Stimulated activated CD4-positive, alpha-beta T cell treated with anti-CD3 and anti-CD28 coated beads, Interleukin-12 subunit alpha, Interleukin-12 subunit beta, amount 100 ng/mL, for 4 hours (primary cell): Measurements from ENCODE around the gene MMS19.

ENCODE experiments used
- DNase-seq: peaks from one replicate; pipeline ENCODE4 v3.0.0-alpha.2; 2020

MMS19 gene

GRCh38 chr10:97525086-97525485, 26.9 kb upstream of the MMS19 start:
- DNase-seq, result no peak

GRCh38 chr10:97522937-97523336, 24.7 kb upstream of the MMS19 start:
- DNase-seq, result no peak

GRCh38 chr10:97522071-97522470, 23.8 kb upstream of the MMS19 start:
- no peak for DNase-seq

- DNase-seq, result no peak
These were observed 22.9 kb upstream of the MMS19 start for GRCh38 chr10:97520978-97521761.

GRCh38 chr10:97520520-97520919, 22.3 kb upstream of the MMS19 start:
- DNase-seq, result no peak

- DNase-seq, result no peak
These were observed 21.1 kb upstream of the MMS19 start for GRCh38 chr10:97519342-97519741.

- DNase-seq, result no peak
These were observed 20.2 kb upstream of the MMS19 start for GRCh38 chr10:97518301-97519043.

GRCh38 chr10:97517778-97518300, 19.6 kb upstream of the MMS19 start:
- DNase-seq, result no peak

GRCh38 chr10:97517096-97517750, 19.0 kb upstream of the MMS19 start:
- no peak for DNase-seq

- DNase-seq, result no peak
These were observed 17.2 kb upstream of the MMS19 start for GRCh38 chr10:97515271-97515978.

GRCh38 chr10:97514344-97514743, 16.1 kb upstream of the MMS19 start:
- DNase-seq, result no peak

- DNase-seq, result no peak
These were observed 14.8 kb upstream of the MMS19 start for GRCh38 chr10:97512993-97513392.

- no peak for DNase-seq
These were observed 13.7 kb upstream of the MMS19 start for GRCh38 chr10:97511711-97512440.

- DNase-seq, result no peak
These were observed 12.5 kb upstream of the MMS19 start for GRCh38 chr10:97510686-97511085.

GRCh38 chr10:97509120-97509680, 11.0 kb upstream of the MMS19 start:
- DNase-seq, result no peak

GRCh38 chr10:97508342-97508741, 10.1 kb upstream of the MMS19 start:
- DNase-seq, result no peak

- DNase-seq, result no peak
These were observed 8.2 kb upstream of the MMS19 start for GRCh38 chr10:97506199-97506991.

GRCh38 chr10:97505152-97505551, 6.9 kb upstream of the MMS19 start:
- DNase-seq, result no peak

GRCh38 chr10:97503406-97503805, 5.2 kb upstream of the MMS19 start:
- no peak for DNase-seq

GRCh38 chr10:97502916-97503315, 4.7 kb upstream of the MMS19 start:
- no peak for DNase-seq

- no peak for DNase-seq
These were observed 2.0 kb upstream of the MMS19 start for GRCh38 chr10:97500297-97500575.
